Parathyroid adenoma (tissue), 2 donors: ENCODE data around the gene ARMC8.

ENCODE experiments used
- H2AFZ ChIP-seq: fragments of 300-600 bp; sonication (generic); one replicate; pipeline ENCODE4 v1.7.0; 2017; ENCODE audit warnings: antibody characterized with exemption, mild to moderate bottlenecking
- H3K27ac ChIP-seq: fragments of 300-600 bp; sonication (generic); one replicate; pipeline ENCODE4 v1.7.0; 2017
- H3K27me3 ChIP-seq: fragments of 300-600 bp; sonication (generic); one replicate; pipeline ENCODE4 v1.7.0; 2017; ENCODE audit warnings: low read length; ENCODE audit not compliant: control insufficient read depth, insufficient read depth
- H3K36me3 ChIP-seq: fragments of 300-600 bp; sonication (generic); one replicate; pipeline ENCODE4 v1.7.0; 2017; ENCODE audit warnings: low read length; ENCODE audit not compliant: control insufficient read depth, insufficient read depth
- H3K4me1 ChIP-seq: fragments of 300-600 bp; sonication (generic); one replicate; pipeline ENCODE4 v1.7.0; 2017; ENCODE audit warnings: control low read depth
- H3K4me2 ChIP-seq: fragments of 300-600 bp; sonication (generic); one replicate; pipeline ENCODE4 v1.7.0; 2017; ENCODE audit warnings: low read length
- H3K4me3 ChIP-seq: fragments of 300-600 bp; sonication (generic); one replicate; pipeline ENCODE4 v1.7.0; 2017; ENCODE audit warnings: low read depth, low read length
- H3K79me2 ChIP-seq: fragments of 300-600 bp; sonication (generic); one replicate; pipeline ENCODE4 v1.7.0; 2017; ENCODE audit warnings: control low read depth
- H3K9ac ChIP-seq: fragments of 300-600 bp; sonication (generic); one replicate; pipeline ENCODE4 v1.7.0; 2017; ENCODE audit warnings: mild to moderate bottlenecking
- H3K9me3 ChIP-seq: fragments of 300-600 bp; sonication (generic); one replicate; pipeline ENCODE4 v1.7.0; 2017; ENCODE audit warnings: low read length; ENCODE audit not compliant: control insufficient read depth
- CTCF ChIP-seq: fragments of 300-600 bp; sonication (generic); IDR thresholded peaks from one replicate; pipeline ENCODE4 v1.7.0; 2017; ENCODE audit warnings: antibody characterized with exemption, mild to moderate bottlenecking
- donor health status: primary hyperparathyroidism.

Gene ARMC8

GRCh38 chr3:138281561-138281960, 94.5 kb downstream of the ARMC8 start:
- H3K79me2 ChIP-seq: no peaks in the 10 kb centered on the region
- H2AFZ ChIP-seq: no peak overlapping the region
- H3K4me1 ChIP-seq: peaks cover 4% of the 10 kb centered on the region
- H3K9ac ChIP-seq: no peak overlapping the region
- no peaks in the 10 kb centered on the region for H3K27me3 ChIP-seq
- H3K36me3 ChIP-seq: no peaks in the 10 kb centered on the region
- H3K27ac ChIP-seq: no peak overlapping the region
- TF ChIP-seq CTCF: no peak
- no peaks in the 10 kb centered on the region for H3K9me3 ChIP-seq
- H3K4me2 ChIP-seq: no peak overlapping the region
- no peak overlapping the region for H3K4me3 ChIP-seq

- peaks cover 4% of the 10 kb centered on the region for H3K4me1 ChIP-seq
- no peak overlapping the region for H3K4me3 ChIP-seq
- H3K9ac ChIP-seq: no peak overlapping the region
- H2AFZ ChIP-seq: no peak overlapping the region
- H3K27me3 ChIP-seq: no peaks in the 10 kb centered on the region
- H3K79me2 ChIP-seq: no peaks in the 10 kb centered on the region
- H3K27ac ChIP-seq: no peak overlapping the region
- no peaks in the 10 kb centered on the region for H3K36me3 ChIP-seq
- H3K4me2 ChIP-seq: no peak overlapping the region
- no peaks in the 10 kb centered on the region for H3K9me3 ChIP-seq
- TF ChIP-seq CTCF: no peak
Measured at GRCh38 chr3:138282836-138283235, 95.7 kb downstream of the ARMC8 start.

- Histone ChIP-seq H3K27me3 (no peaks in the 10 kb centered on the region), H3K4me3 (no peak overlapping the region), H3K9me3 (no peaks in the 10 kb centered on the region), H3K27ac (no peak overlapping the region), H3K79me2 (no peaks in the 10 kb centered on the region), H3K4me2 (no peak overlapping the region), H2AFZ (no peak overlapping the region), H3K9ac (no peak overlapping the region), H3K36me3 (no peaks in the 10 kb centered on the region), H3K4me1 (peaks cover 4% of the 10 kb centered on the region)
- TF ChIP-seq CTCF: no peak
Measured at GRCh38 chr3:138284079-138284478, 97.0 kb downstream of the ARMC8 start.

GRCh38 chr3:138284957-138285477, 97.9 kb downstream of the ARMC8 start:
- TF ChIP-seq CTCF: no peak
- Histone ChIP-seq H3K27ac (no peak overlapping the region), H3K4me1 (peaks cover 4% of the 10 kb centered on the region), H3K9ac (no peak overlapping the region), H3K27me3 (no peaks in the 10 kb centered on the region), H2AFZ (no peak overlapping the region), H3K4me2 (no peak overlapping the region), H3K9me3 (no peaks in the 10 kb centered on the region), H3K4me3 (no peak overlapping the region), H3K79me2 (no peaks in the 10 kb centered on the region), H3K36me3 (no peaks in the 10 kb centered on the region)

GRCh38 chr3:138289260-138289659, 102.2 kb downstream of the ARMC8 start:
- Histone ChIP-seq H3K36me3 (no peaks in the 10 kb centered on the region), H3K9me3 (no peaks in the 10 kb centered on the region), H3K27me3 (no peaks in the 10 kb centered on the region), H3K79me2 (no peaks in the 10 kb centered on the region), H2AFZ (no peak overlapping the region), H3K4me1 (no peaks in the 10 kb centered on the region), H3K4me2 (no peak overlapping the region), H3K9ac (no peak overlapping the region), H3K27ac (no peak overlapping the region), H3K4me3 (no peak overlapping the region)
- no peak for TF ChIP-seq CTCF
